NCI-H82 treated with DMSO at 0.1 percent for 48 hours (cell line): ENCODE results near the gene ZFAND4.
"Not testable (repeated sequence)": the region's sequence is repeated elsewhere in the genome, so short reads cannot be mapped to it uniquely, and the experiment has no call there.

Experiments used
- DNase-seq: peaks from one replicate; lab custom pipeline; 2025; ENCODE audit not compliant: unreplicated experiment; lab: John Stamatoyannopoulos, UW

Gene ZFAND4

DNA sequence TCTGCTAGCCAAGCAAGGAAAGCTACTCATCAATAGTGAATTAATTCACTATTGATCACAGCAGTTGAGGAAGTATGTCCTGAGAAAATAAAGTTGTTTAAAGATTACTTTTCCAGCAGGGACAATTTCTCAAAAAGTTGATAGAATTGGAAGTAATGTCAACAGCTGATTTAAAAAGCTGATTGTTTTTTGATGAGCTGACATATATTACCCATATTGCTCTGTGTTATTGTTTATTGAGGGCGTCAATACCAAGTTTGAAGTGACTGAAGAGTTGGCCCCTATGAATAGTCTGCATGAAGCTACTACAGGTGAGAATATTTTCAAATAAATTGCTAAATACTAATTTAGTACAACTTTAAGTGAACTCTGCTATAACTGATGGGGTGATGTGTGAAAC, 28.0 kb downstream of the ZFAND4 start:
- DNase-seq: no peak

- DNase-seq: no peak
Measured at GRCh38 chr10:45640941-45641340, 31.6 kb downstream of the ZFAND4 start.

- DNase-seq: no peak
Measured at GRCh38 chr10:45640049-45640448, 32.5 kb downstream of the ZFAND4 start.

DNA sequence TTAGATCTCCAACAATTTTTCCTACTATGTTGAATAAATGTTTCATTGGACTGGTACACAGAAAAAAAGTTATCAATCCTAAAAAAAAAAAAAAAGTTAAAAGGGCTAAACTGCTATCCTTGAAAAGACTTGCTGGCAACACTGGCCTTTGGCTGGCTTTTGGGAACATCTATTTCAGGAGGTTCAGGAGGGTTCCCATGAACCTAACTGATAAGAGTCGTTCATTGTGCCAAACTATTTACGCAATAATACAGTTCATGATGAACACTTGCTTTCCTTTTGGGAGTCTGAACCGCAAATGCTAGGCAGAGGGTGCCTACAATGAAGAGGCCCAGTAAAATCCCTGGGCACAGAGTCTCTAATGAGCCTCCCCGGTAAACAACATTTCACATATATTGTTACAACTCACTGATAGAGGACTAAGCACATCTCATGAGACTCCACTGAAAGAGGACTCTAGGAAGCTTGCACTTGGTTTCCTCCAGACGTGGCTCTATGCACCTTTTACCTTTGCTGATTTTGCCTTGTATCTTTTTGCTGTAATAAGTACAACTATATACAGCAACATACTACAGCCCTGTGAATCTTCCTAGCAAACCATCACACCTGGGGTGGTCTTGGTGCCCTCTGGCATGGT, 45.0 kb downstream of the ZFAND4 start:
- DNase-seq: no peak

DNA sequence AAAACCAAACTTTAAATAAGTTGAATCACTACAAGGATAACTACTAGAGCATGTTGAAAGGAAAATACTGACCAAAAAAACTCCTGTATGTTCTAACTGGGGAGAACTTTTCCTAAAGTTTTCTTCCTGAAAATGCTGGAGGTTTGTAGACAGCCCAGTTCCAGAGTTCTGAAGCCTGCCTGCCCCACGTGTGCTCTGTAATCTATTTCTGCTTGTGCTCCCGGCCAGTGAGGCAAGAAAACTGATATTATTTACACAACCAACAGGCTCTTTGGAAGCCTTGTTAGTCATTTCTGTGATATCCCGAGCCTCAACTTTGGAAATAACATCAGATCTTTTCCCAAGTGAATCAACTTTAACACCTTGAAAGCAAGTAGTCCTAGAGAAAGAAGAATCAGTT, 46.7 kb downstream of the ZFAND4 start:
- no peak for DNase-seq

- DNase-seq: no peak
Measured at GRCh38 chr10:45624724-45625123, 47.8 kb downstream of the ZFAND4 start.

DNA sequence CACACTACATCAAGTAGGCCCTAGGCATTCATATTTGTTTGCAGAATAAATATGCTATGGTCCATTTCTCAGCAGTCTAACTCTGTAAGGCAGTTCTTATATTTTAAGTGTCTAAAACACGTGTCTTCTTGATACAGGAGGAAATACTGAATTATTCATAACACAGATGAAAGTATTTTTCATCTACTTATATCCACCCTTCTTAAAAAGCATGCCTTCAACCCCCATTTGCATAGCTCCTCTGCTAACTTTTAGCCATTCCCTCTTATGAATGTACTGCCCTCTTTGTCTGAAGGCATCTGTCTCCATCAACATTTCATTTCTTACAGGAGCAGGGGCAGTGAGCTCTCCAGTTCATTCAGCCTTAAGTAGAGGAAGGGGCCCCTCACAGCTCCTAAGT, 57.7 kb downstream of the ZFAND4 start:
- DNase-seq: no peak

GRCh38 chr10:45612741-45613140, 59.8 kb downstream of the ZFAND4 start:
- DNase-seq: no peak

DNA sequence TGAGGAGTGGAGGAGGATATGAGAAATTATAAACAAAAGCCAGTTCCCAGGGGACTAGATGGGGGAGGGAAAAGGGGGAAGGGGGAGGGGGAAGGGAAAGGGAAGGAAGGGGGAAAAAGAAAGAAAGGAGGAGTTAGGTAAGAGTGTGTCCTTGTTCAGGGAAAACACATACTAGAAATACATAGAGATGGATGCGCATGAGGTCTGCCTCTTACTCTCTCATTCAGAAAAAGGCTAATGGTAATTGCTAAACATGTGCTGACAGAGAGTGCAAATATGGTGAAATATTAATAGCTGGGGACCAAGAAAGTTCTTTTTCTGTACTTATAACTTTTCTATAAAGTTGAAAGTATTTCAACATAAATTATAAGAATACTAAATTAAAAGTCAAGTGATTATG, 64.5 kb downstream of the ZFAND4 start:
- no peak for DNase-seq

GRCh38 chr10:45607276-45607675, 65.3 kb downstream of the ZFAND4 start:
- no peak for DNase-seq

- no peak for DNase-seq
Measured at GRCh38 chr10:45602836-45603235, 69.7 kb downstream of the ZFAND4 start.

DNA sequence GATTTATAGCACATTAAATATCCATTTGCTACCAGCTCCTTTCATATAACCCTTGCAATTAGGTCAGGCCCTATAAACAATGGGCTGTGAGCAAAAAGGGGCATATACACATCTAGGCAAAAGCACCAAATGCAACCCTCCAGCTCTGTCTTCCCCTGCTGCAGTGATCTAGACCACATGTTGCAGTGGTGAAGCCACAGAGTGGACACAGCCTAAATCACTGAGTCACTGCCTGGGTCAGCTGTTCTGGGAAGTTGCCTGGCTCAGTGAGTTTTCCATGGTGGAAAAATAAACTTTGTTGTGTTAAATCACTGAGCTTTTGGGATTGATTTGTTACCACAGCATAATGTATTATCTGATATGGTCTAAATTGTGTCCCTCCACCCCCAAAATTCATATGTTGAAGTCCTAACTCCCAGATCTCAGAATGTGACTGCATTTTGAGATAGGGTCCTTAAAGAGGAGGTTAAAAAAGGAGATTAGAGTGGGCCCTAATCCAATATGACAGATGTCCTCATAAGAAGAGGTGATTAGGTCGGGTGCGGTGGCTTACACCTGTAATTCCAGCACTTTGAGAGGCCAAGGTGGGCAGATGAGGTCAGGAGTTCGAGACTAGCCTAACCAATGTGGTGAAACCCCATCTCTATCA, 70.4 kb downstream of the ZFAND4 start:
- peak; percentile 5 for DNase-seq

DNA sequence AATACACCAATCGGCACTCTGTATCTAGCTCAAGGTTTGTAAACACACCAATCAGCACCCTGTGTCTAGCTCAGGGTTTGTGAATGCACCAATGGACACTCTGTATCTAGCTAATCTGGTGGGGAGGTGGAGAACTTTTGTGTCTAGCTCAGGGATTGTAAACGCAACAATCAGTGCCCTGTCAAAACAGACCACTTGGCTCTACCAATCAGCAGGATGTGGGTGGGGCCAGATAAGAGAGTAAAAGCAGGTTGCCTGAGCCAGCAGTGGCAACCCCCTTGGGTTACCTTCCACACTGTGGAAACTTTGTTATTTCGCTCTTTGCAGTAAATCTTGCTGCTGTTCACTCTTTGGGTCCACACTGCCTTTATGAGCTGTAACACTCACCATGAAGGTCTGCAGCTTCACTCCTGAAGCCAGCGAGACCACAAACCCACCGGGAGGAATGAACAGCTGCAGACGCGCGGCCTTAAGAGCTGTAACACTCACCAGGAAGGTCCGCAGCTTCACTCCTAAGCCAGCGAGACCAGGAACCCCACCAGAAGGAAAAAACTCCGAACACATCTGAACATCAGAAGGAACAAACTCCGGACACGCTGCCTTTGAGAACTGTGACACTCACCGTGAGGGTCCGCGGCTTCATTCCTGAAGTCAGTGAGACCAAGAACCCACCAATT, 71.2 kb downstream of the ZFAND4 start:
- DNase-seq: not testable (repeated sequence)

DNA sequence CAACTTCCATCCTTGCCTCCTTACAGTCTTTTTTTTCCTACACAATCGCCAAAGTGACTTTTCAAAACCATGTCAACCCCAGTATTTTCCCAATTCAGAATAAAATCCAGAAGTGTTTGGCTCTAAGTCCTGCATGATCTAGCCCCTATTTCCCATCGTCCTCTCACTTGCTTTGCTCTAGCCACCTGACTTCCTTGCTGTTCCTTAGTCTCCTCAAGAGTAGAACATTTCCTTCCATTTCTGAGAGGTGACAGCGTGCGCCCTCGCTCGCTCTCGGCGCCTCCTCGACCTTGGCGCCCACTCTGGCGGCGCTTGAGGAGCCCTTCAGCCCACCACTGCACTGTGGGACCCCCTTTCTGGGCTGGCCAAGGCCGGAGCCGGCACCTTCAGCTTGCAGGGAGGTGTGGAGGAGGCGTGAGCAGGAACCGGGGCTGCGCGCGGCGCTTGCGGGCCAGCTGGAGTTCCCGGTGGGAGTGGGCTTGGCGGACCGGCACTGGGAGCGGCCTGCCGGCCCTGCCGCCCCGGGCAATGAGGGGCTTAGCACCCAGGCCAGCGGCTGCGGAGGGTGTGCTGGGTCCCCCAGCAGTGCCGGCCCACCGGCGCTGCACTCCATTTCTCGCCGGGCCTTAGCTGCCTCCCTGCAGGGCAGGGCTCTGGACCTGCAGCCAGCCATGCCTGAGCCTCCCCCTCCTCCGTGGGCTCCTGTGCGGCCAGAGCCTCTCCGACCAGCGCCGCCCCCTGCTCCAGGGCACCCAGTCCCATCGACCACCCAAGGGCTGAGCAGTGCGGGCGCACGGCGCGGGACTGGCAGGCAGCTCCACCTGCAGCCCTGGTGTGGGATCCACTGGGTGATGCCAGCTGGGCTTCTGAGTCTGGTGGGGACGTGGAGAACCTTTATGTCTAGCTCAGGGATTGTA, 72.0 kb downstream of the ZFAND4 start:
- not testable (repeated sequence) for DNase-seq

GRCh38 chr10:45599646-45600045, 72.9 kb downstream of the ZFAND4 start:
- DNase-seq: no peak

GRCh38 chr10:45599021-45599603, 73.5 kb downstream of the ZFAND4 start:
- DNase-seq: peak; percentile 65

DNA sequence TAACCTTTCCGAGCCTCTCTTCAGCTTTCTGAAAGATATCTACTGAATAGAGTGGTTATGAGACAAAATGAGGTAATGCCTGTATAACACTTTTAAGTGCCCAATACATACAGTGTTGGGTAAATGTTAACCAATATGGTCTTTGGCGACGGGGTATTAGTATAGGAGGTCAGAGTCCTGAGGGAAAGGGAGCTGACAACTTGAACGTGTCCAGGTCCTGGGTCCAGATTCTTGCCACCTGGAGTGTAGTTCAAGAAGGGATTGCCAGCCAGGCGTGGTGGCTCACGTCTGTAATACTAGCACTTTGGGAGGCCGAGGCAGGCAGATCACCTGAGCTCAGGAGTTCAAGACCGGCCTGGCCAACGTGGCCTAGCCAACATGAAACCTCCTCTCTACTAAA, 76.0 kb downstream of the ZFAND4 start:
- DNase-seq: no peak

DNA sequence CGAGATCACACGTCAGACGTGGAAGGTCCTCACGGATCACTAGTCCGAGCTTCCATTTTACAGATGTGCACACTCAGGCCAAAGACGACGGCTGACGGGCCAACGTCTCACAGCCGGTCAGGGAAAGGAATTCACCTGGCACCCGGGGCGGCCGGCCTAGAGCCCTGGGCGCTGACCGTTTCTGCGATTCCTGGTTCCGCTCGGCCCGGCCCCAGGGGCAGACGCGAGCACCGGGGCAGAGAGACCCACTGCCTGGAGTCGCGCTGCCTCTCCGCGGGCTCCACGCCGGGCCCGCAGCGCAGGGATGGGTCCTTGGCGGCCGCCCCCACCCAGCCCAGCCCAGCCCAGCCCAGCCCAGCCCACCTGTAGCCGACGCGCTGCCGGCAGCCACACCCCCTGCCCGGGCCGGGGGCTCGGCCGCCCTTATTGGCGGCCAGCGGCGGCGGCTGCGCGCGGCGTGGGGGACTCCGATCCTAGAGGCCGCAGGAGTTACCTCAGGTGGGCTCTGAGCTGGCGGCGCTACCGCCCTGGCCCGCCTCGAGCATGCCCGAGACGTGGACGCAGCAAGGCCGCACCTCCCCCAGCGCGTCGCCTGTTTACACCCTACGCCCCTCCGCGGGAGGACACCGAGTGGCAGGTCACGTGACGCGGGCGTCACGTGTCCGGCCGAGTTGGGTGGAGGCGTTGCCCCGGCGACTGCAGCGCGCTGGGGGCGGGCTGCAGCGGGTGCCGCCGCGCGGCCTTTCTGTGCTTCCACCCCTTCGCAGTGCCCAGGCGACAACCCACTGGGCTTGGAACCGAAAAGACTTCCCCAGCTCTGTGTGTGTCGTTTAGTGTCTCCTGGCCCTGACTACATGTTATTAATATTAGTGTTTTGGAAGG, 78.1 kb downstream of the ZFAND4 start:
- DNase-seq: peak; percentile 45

- DNase-seq: no peak
Measured at GRCh38 chr10:45593938-45594275, 78.7 kb downstream of the ZFAND4 start.

GRCh38 chr10:45592926-45593325, 79.6 kb downstream of the ZFAND4 start:
- DNase-seq: no peak
